Measurements from ENCODE around the gene CCR6.
"Not testable (repeated sequence)": the region's sequence is repeated elsewhere in the genome, so short reads cannot be mapped to it uniquely, and the experiment has no call there.

The CCR6 gene

GRCh38 chr6:167165858-167166471, 43.1 kb downstream of the CCR6 start:
- Histone ChIP-seq H3K4me1 (ENCODE audit: control insufficient read depth, insufficient read depth, low read length) (peaks cover 8% of the 10 kb centered on the region), H3K27me3 (ENCODE audit: control insufficient read depth, insufficient read depth, low read length, poor library complexity, severe bottlenecking) (no peaks in the 10 kb centered on the region), H3K4me3 (ENCODE audit: insufficient read depth, low read depth, low read length) (no peak overlapping the region), H3K36me3 (ENCODE audit: control insufficient read depth, insufficient read depth, low read length) (no peaks in the 10 kb centered on the region), H3K27ac (ENCODE audit: insufficient read depth, low read depth, low read length, poor library complexity, severe bottlenecking) (no peak overlapping the region), H3K9me3 (ENCODE audit: control insufficient read depth, low read length) (no peaks in the 10 kb centered on the region)
- WGBS, 2 experiments, result 100% methylated on average over 2 of the region's 2 CpGs; no CpG with 5 or more reads in 1 of the 2 experiments

DNA sequence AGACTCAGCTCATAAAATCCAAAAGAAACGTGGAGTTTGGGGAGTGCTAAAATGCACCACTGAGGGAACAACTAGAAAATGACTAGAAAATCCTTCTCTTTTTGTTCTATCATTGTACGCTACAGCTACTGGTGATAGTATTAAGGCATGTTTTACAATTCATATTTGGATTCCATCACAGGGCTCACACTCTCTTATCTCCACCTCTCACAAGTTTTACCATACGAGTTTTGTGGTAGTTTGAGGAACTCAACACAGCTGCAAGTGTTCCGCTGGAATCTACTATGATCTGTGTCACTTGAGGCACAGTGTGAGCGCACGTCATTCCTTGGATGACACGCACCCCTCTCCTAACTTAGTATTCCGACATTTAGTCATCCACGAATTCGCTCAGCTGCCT, 44.8 kb downstream of the CCR6 start:
- not testable (repeated sequence) for H3K36me3 ChIP-seq (ENCODE audit: control insufficient read depth, insufficient read depth, low read length); H3K27me3 ChIP-seq (ENCODE audit: control insufficient read depth, insufficient read depth, low read length, poor library complexity, severe bottlenecking); H3K4me1 ChIP-seq (ENCODE audit: control insufficient read depth, insufficient read depth, low read length); H3K9me3 ChIP-seq (ENCODE audit: control insufficient read depth, low read length); H3K4me3 ChIP-seq (ENCODE audit: insufficient read depth, low read depth, low read length); H3K27ac ChIP-seq (ENCODE audit: insufficient read depth, low read depth, low read length, poor library complexity, severe bottlenecking)
- 40% methylated on average over 1 of the region's 10 CpGs; no CpG with 5 or more reads in 1 of the 2 experiments for WGBS, 2 experiments

DNA sequence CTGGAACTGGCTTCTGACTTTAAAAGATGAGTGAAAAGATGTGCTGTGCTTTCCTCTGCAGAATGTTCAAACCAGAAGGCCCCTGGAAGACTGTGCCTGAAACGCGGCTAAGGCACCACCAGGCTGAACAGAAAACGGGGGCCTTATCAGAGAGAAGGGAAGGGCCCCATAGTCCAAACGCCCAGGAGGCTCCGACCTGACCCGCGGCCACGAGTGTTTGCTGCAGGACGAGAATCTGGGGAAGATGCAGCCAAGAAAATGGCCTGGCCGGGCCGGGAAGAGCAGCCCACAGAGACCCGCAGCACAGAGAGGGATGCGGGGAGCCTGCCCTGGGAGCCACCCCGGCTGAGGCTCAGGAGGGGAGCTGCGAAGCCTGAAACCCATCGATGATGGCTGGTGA, 45.4 kb downstream of the CCR6 start:
- not testable (repeated sequence) for H3K4me3 ChIP-seq (ENCODE audit: insufficient read depth, low read depth, low read length); H3K27ac ChIP-seq (ENCODE audit: insufficient read depth, low read depth, low read length, poor library complexity, severe bottlenecking); H3K4me1 ChIP-seq (ENCODE audit: control insufficient read depth, insufficient read depth, low read length); H3K9me3 ChIP-seq (ENCODE audit: control insufficient read depth, low read length); H3K27me3 ChIP-seq (ENCODE audit: control insufficient read depth, insufficient read depth, low read length, poor library complexity, severe bottlenecking); H3K36me3 ChIP-seq (ENCODE audit: control insufficient read depth, insufficient read depth, low read length)
- WGBS, 2 experiments, result 88 to 90% methylated on average over 10 to 12 of the region's 16 CpGs

DNA sequence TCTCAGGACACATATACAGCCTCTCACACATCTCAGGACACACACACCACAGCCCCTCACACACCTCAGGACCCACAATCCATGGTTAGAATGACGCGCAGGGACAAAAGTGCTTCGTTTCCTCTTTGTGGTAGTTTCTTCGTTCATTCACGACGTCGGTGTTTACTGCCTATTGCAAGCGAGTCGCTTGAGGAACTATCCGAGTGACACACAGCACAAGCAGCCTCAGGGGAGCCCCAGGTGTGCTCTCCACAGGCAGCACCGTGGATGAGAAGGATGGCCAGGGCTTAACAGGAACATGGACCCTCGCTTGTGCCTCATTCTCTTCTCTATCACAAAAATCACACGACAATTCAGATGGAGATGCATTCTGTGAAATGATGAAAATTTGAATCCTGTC, 47.0 kb downstream of the CCR6 start:
- WGBS, 2 experiments, result 82% methylated on average over 2 of the region's 13 CpGs; no CpG with 5 or more reads in 1 of the 2 experiments

GRCh38 chr6:167171300-167171699, 48.4 kb downstream of the CCR6 start:
- not testable (repeated sequence) for H3K9me3 ChIP-seq (ENCODE audit: control insufficient read depth, low read length); H3K36me3 ChIP-seq (ENCODE audit: control insufficient read depth, insufficient read depth, low read length)
- WGBS, 2 experiments, result 93 to 94% methylated on average over 11 of the region's 11 CpGs

More for the DNA sequence above, 47.0 kb downstream of the CCR6 start:
- H3K4me1 ChIP-seq (ENCODE audit: control insufficient read depth, insufficient read depth, low read length); H3K27ac ChIP-seq (ENCODE audit: insufficient read depth, low read depth, low read length, poor library complexity, severe bottlenecking); H3K4me3 ChIP-seq (ENCODE audit: insufficient read depth, low read depth, low read length); H3K36me3 ChIP-seq (ENCODE audit: control insufficient read depth, insufficient read depth, low read length); H3K27me3 ChIP-seq (ENCODE audit: control insufficient read depth, insufficient read depth, low read length, poor library complexity, severe bottlenecking); H3K9me3 ChIP-seq (ENCODE audit: control insufficient read depth, low read length): not testable (repeated sequence)

GRCh38 chr6:167172011-167172410, 49.1 kb downstream of the CCR6 start:
- not testable (repeated sequence) for H3K36me3 ChIP-seq (ENCODE audit: control insufficient read depth, insufficient read depth, low read length); H3K4me1 ChIP-seq (ENCODE audit: control insufficient read depth, insufficient read depth, low read length); H3K9me3 ChIP-seq (ENCODE audit: control insufficient read depth, low read length); H3K4me3 ChIP-seq (ENCODE audit: insufficient read depth, low read depth, low read length); H3K27ac ChIP-seq (ENCODE audit: insufficient read depth, low read depth, low read length, poor library complexity, severe bottlenecking); H3K27me3 ChIP-seq (ENCODE audit: control insufficient read depth, insufficient read depth, low read length, poor library complexity, severe bottlenecking)
- WGBS, 2 experiments, result 92 to 98% methylated on average over 11 to 13 of the region's 13 CpGs

More at GRCh38 chr6:167171300-167171699, 48.4 kb downstream of the CCR6 start:
- not testable (repeated sequence) for H3K27me3 ChIP-seq (ENCODE audit: control insufficient read depth, insufficient read depth, low read length, poor library complexity, severe bottlenecking); H3K27ac ChIP-seq (ENCODE audit: insufficient read depth, low read depth, low read length, poor library complexity, severe bottlenecking); H3K4me1 ChIP-seq (ENCODE audit: control insufficient read depth, insufficient read depth, low read length); H3K4me3 ChIP-seq (ENCODE audit: insufficient read depth, low read depth, low read length)

GRCh38 chr6:167177271-167177670, 54.4 kb downstream of the CCR6 start:
- H3K4me3 ChIP-seq (ENCODE audit: insufficient read depth, low read depth, low read length); H3K36me3 ChIP-seq (ENCODE audit: control insufficient read depth, insufficient read depth, low read length); H3K9me3 ChIP-seq (ENCODE audit: control insufficient read depth, low read length); H3K27me3 ChIP-seq (ENCODE audit: control insufficient read depth, insufficient read depth, low read length, poor library complexity, severe bottlenecking); H3K4me1 ChIP-seq (ENCODE audit: control insufficient read depth, insufficient read depth, low read length); H3K27ac ChIP-seq (ENCODE audit: insufficient read depth, low read depth, low read length, poor library complexity, severe bottlenecking): not testable (repeated sequence)
- WGBS, 2 experiments, result 93 to 95% methylated on average over 7 to 12 of the region's 14 CpGs

DNA sequence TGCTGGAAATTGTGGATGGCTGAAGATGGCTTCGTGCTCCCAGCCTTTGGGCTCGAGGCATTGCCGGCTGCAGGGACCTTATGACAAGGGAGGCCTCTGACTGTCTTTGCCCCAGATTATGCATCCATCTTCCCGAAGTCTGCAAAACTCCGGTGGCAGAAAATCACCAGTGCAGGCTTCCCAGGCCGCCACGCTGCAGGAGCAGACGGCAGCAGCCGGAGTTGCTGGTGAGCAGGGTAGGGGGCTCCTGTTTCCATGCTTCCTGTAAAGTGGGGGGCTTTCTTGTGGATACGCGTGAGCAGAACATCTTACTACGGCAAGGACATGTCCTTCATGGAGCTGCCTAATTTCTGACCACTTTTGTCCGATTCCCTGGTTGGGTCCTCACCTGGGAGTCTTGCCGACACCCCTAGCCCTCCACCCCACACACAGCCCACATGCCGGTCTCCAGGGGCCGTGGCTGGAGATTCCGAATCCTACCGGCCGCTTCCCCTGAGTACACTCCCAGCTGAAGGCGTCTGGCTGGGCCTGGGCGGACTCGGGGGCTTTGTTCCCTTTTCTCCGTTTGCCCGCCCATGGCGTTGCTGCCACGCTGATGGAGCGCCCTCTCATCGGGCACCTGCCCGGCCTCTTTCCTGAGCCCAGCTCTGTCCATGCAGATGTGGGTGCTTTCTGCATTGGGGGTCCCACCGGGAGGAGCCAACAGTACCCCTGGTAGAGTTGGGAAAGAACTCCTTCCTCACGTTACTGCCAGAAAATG, 56.2 kb downstream of the CCR6 start:
- not testable (repeated sequence) for H3K4me1 ChIP-seq (ENCODE audit: control insufficient read depth, insufficient read depth, low read length); H3K27ac ChIP-seq (ENCODE audit: insufficient read depth, low read depth, low read length, poor library complexity, severe bottlenecking); H3K27me3 ChIP-seq (ENCODE audit: control insufficient read depth, insufficient read depth, low read length, poor library complexity, severe bottlenecking); H3K4me3 ChIP-seq (ENCODE audit: insufficient read depth, low read depth, low read length); H3K36me3 ChIP-seq (ENCODE audit: control insufficient read depth, insufficient read depth, low read length); H3K9me3 ChIP-seq (ENCODE audit: control insufficient read depth, low read length)
- WGBS, 2 experiments, result 92 to 93% methylated on average over 20 to 21 of the region's 31 CpGs

- not testable (repeated sequence) for H3K4me1 ChIP-seq (ENCODE audit: control insufficient read depth, insufficient read depth, low read length); H3K4me3 ChIP-seq (ENCODE audit: insufficient read depth, low read depth, low read length); H3K27me3 ChIP-seq (ENCODE audit: control insufficient read depth, insufficient read depth, low read length, poor library complexity, severe bottlenecking); H3K36me3 ChIP-seq (ENCODE audit: control insufficient read depth, insufficient read depth, low read length); H3K9me3 ChIP-seq (ENCODE audit: control insufficient read depth, low read length); H3K27ac ChIP-seq (ENCODE audit: insufficient read depth, low read depth, low read length, poor library complexity, severe bottlenecking)
- WGBS, 2 experiments, result 88 to 92% methylated on average over 7 to 8 of the region's 8 CpGs
Observed at GRCh38 chr6:167180086-167180485, 57.2 kb downstream of the CCR6 start.

DNA sequence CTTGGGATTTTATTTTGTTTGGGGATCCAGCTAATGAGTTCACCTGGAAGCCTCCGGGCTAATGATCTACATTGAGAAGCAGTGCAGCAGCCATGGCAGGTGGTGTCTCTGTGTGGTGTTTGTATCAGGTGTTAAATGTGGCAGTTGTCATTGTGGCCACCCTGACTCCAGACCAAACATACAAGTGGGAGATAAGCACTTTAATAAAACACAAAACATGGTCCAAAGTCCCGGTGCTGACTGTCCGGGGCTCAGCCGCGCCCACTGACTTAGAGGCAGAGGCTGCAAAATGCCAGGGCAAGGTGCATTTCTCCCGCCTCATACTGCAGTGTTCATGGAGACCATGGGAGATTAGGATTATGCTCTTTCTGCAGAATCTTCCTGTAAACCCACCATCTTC, 58.5 kb downstream of the CCR6 start:
- not testable (repeated sequence) for H3K9me3 ChIP-seq (ENCODE audit: control insufficient read depth, low read length); H3K27me3 ChIP-seq (ENCODE audit: control insufficient read depth, insufficient read depth, low read length, poor library complexity, severe bottlenecking); H3K27ac ChIP-seq (ENCODE audit: insufficient read depth, low read depth, low read length, poor library complexity, severe bottlenecking); H3K4me3 ChIP-seq (ENCODE audit: insufficient read depth, low read depth, low read length); H3K36me3 ChIP-seq (ENCODE audit: control insufficient read depth, insufficient read depth, low read length); H3K4me1 ChIP-seq (ENCODE audit: control insufficient read depth, insufficient read depth, low read length)
- WGBS, 2 experiments, result 100% methylated on average over 1 of the region's 6 CpGs; no CpG with 5 or more reads in 1 of the 2 experiments
